Measurements from ENCODE around the gene PLOD3. TPM values are rescaled to one million over a fixed set of nuclear protein-coding genes. Genes with fewer than 3 reads are reported as not detected.
A peak's percentile ranks its signal among the peaks of the same experiment; 100 is the strongest.

PLOD3 gene
- total RNA-seq, 1 experiment from 2014 or later, result 74.5 TPM

GRCh38 chr7:101180130-101180755 is 37.1 kb downstream of the PLOD3 start, which contains the start of gene NAT16:
Gene NAT16, minus strand, starts transcription at chr7:101180293. Its CDS starts 5,486 bp downstream, at chr7:101174807.
- peak within 1 kb of the TSS; percentile 61 to 90 for H3K4me3 Mint-ChIP-seq
- H3K18ac ChIP-seq (ENCODE audit: insufficient read length, low read depth, low read length), result no peak within 1 kb of the TSS
- no peaks in the 10 kb centered on the region for H3K79me2 ChIP-seq (ENCODE audit: insufficient read depth, low read length)
- H3K27me3 Mint-ChIP-seq (ENCODE audit: low read depth), result peaks cover 71% of the 10 kb centered on the region
- H3K4me2 ChIP-seq (ENCODE audit: insufficient read depth, insufficient read length, low read length), result peak within 1 kb of the TSS; percentile 91
- H2BK5ac ChIP-seq (ENCODE audit: insufficient read length, low read length), result no peak within 1 kb of the TSS
- no peaks in the 10 kb centered on the region for H4K20me1 ChIP-seq (ENCODE audit: control insufficient read depth, insufficient read depth, insufficient read length)
- no peaks in the 10 kb centered on the region for H3K36me3 Mint-ChIP-seq (ENCODE audit: insufficient read depth in 1 of 3, low read depth in 3 of 3)
- no peak within 1 kb of the TSS for H3K56ac ChIP-seq (ENCODE audit: insufficient read length, low read depth, low read length)
- no peak within 1 kb of the TSS for H2BK15ac ChIP-seq (ENCODE audit: low read depth, low read length)
- DNase-seq, result no peak
- H3K4me1 Mint-ChIP-seq, result peaks cover 18 to 20% of the 10 kb centered on the region in 2 experiments
- H3K27me3 ChIP-seq (ENCODE audit: insufficient read depth, low read length), result peaks cover 27% of the 10 kb centered on the region; the same call in 1 of the 2 replicates
- H3K4me1 ChIP-seq (ENCODE audit: insufficient read depth, low read length), result no peaks in the 10 kb centered on the region; the same call in 1 of the 2 replicates
- H3K23ac ChIP-seq (ENCODE audit: insufficient read length, low read depth, low read length), result no peak within 1 kb of the TSS
- H3K79me1 ChIP-seq (ENCODE audit: insufficient read depth, low read depth, low read length, poor library complexity, severe bottlenecking), result no peaks in the 10 kb centered on the region
- no peak within 1 kb of the TSS for H4K8ac ChIP-seq (replicated peaks; ENCODE audit: insufficient read length, low read depth, low read length)
- H2BK120ac ChIP-seq (ENCODE audit: low read depth, low read length, poor library complexity, severe bottlenecking), result no peak within 1 kb of the TSS
- H4K5ac ChIP-seq (ENCODE audit: insufficient read length, low read depth, low read length), result no peak within 1 kb of the TSS
- TF ChIP-seq CTCF (conservative IDR thresholded peaks at IDR 0.05), result no peak
- no peak within 1 kb of the TSS for H2BK20ac ChIP-seq (ENCODE audit: low read depth, low read length, poor library complexity, severe bottlenecking)
- H3K4ac ChIP-seq (ENCODE audit: low read depth, low read length), result no peak within 1 kb of the TSS
- no peak within 1 kb of the TSS for H4K91ac ChIP-seq (ENCODE audit: insufficient read length, low read depth, low read length)
- peaks cover 0 to under 1% of the 10 kb centered on the region in 2 experiments; a peak in 2 of 5 replicates for H3K9me3 Mint-ChIP-seq
- H3K27ac Mint-ChIP-seq, result peak within 1 kb of the TSS in 1 of 3 experiments; percentile 9; a peak in 1 of 7 replicates
- H2AK5ac ChIP-seq (ENCODE audit: insufficient read length, low read length), result no peak within 1 kb of the TSS
- WGBS (ENCODE audit: extremely low coverage, insufficient read length, low lambda C conversion rate), result no CpG with 5 or more reads among the region's 56 CpGs
- no peaks in the 10 kb centered on the region for H3K9me3 ChIP-seq (ENCODE audit: control insufficient read depth, low read depth, low read length)
- peaks cover 16% of the 10 kb centered on the region for H3K23me2 ChIP-seq (ENCODE audit: insufficient read length, low read depth, low read length, poor library complexity, severe bottlenecking)
- H2AFZ ChIP-seq (ENCODE audit: low read length), result no peak within 1 kb of the TSS
- no peak within 1 kb of the TSS for H3K14ac ChIP-seq (ENCODE audit: insufficient read depth, low read length)
- H2BK12ac ChIP-seq (ENCODE audit: insufficient read length, low read depth, low read length), result no peak within 1 kb of the TSS
- H3K9ac ChIP-seq (ENCODE audit: extremely low read depth, insufficient read length, low read length), result no peak within 1 kb of the TSS
- no peak within 1 kb of the TSS for H3T11ph ChIP-seq (ENCODE audit: low read length)
- no peak within 1 kb of the TSS for H3K27ac ChIP-seq (ENCODE audit: insufficient read length, low read depth, low read length)

Data from H9 (cell line).